ENCODE measurements around the gene GPR155. TPM values are rescaled to one million over a fixed set of nuclear protein-coding genes. Genes with fewer than 3 reads are reported as not detected.

Gene GPR155
- total and polyA plus RNA-seq, 2 donors (not counting 1 experiment from before 2014, with no cell fraction given), result 4.2 to 17.6 TPM

- H3K36me3 ChIP-seq (replicated peaks in 1 of 2; ENCODE audit: control extremely low read depth in 1 of 2, control insufficient read depth in 1 of 2, extremely low read depth in 1 of 2, insufficient read depth in 2 of 2, low read length in 1 of 2), result no peaks in the 10 kb centered on the region
- no peaks in the 10 kb centered on the region for H4K20me1 ChIP-seq (ENCODE audit: control insufficient read depth, insufficient read depth, low read length, poor library complexity, severe bottlenecking)
- peaks cover 0 to 2% (median 0%) of the 10 kb centered on the region in 4 experiments for H3K27me3 ChIP-seq (replicated peaks in 1 of 4; ENCODE audit: control extremely low read depth in 1 of 4, control insufficient read depth in 3 of 4, insufficient read depth in 4 of 4, low read length in 3 of 4)
- H3K79me2 ChIP-seq (ENCODE audit: control insufficient read depth, insufficient read depth, low read length), result no peaks in the 10 kb centered on the region
- peaks cover 5% of the 10 kb centered on the region for H3K9me3 Mint-ChIP-seq (ENCODE audit: insufficient read depth)
- no peak overlapping the region for H3K27ac Mint-ChIP-seq
- H3K4me3 ChIP-seq (ENCODE audit: control extremely low read depth in 1 of 5, extremely low read depth in 1 of 5, insufficient read depth in 1 of 5, low read depth in 2 of 5, low read length in 4 of 5), result no peak overlapping the region
- H3K4me1 Mint-ChIP-seq, result peaks cover 18% of the 10 kb centered on the region
- ChIA-PET POLR2A (no interaction called here), CTCF (interaction anchor here (1.6 kb wide), 1 partner anchor 64 kb away, joined by 7 read pairs; no protein-coding TSS in a partner anchor)
- intact Hi-C loops (cut with micrococcal nuclease), result no loop called here
- no peak overlapping the region for H3K9ac ChIP-seq (ENCODE audit: low read length)
- no peak for DNase-seq
- H3K4me2 ChIP-seq (replicated peaks; ENCODE audit: low read depth, low read length, poor library complexity, severe bottlenecking), result no peak overlapping the region
- TF ChIP-seq EZH2 (IDR thresholded peaks at IDR 0.05; ENCODE audit: borderline replicate concordance, insufficient read depth, low read depth, low read length, poor library complexity, severe bottlenecking) (no peak), CTCF (IDR thresholded peaks at IDR 0.05) (no peak)
- H3K9me3 ChIP-seq (ENCODE audit: control extremely low read depth in 1 of 3, control insufficient read depth in 2 of 3, insufficient read depth in 1 of 3, low read length in 2 of 3), result peaks cover 1 to 9% (median 4%) of the 10 kb centered on the region in 3 donors
- 96% methylated on average over 2 of the region's 3 CpGs for WGBS (ENCODE audit: insufficient coverage)
- H3K4me1 ChIP-seq (ENCODE audit: control insufficient read depth in 2 of 2, insufficient read depth in 2 of 2, low read length in 2 of 2), result peaks cover 3 to 6% of the 10 kb centered on the region in 2 donors
- peaks cover 9% of the 10 kb centered on the region for H3K27me3 Mint-ChIP-seq
- H3K4me3 Mint-ChIP-seq, result no peak overlapping the region
- no peak overlapping the region for H3K27ac ChIP-seq (ENCODE audit: low read length in 2 of 2)
- ATAC-seq (ENCODE audit: low read depth), result no peak
- no peak overlapping the region for H2AFZ ChIP-seq (ENCODE audit: insufficient read depth, low read depth, low read length, poor library complexity, severe bottlenecking)
These were observed 40.4 kb upstream of the GPR155 start for GRCh38 chr2:174527101-174527721.

DNA sequence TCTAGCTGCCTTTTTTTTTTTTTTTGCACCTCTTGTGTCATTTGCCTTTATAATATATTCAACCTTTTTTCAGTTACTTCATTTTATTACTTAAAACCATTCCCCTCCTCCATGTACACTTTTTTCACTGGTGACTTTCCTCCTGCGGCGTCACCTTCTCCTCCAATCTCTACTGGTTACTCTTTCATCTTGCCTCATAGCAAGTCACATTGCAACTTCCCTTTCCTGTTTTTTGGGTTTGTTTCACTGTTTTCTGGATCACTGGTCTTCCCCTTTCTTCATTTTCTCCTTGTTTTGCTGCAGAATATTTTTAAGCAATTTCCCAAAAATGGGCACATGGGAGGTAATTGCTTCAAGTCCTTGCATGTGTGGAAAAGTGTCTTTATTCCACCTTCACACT lies 37.7 kb upstream of the GPR155 start:
- H3K9me3 Mint-ChIP-seq (ENCODE audit: insufficient read depth), result peaks cover 5% of the 10 kb centered on the region
- Histone ChIP-seq H3K4me2 (replicated peaks; ENCODE audit: low read depth, low read length, poor library complexity, severe bottlenecking) (no peak overlapping the region), H4K20me1 (ENCODE audit: control insufficient read depth, insufficient read depth, low read length, poor library complexity, severe bottlenecking) (no peaks in the 10 kb centered on the region), H3K4me1 (ENCODE audit: control insufficient read depth in 2 of 2, insufficient read depth in 2 of 2, low read length in 2 of 2) (peaks cover 3 to 6% of the 10 kb centered on the region in 2 donors), H2AFZ (ENCODE audit: insufficient read depth, low read depth, low read length, poor library complexity, severe bottlenecking) (no peak overlapping the region), H3K27ac (ENCODE audit: low read length in 2 of 2) (no peak overlapping the region), H3K36me3 (replicated peaks in 1 of 2; ENCODE audit: control extremely low read depth in 1 of 2, control insufficient read depth in 1 of 2, extremely low read depth in 1 of 2, insufficient read depth in 2 of 2, low read length in 1 of 2) (no peaks in the 10 kb centered on the region), H3K9ac (ENCODE audit: low read length) (no peak overlapping the region), H3K4me3 (ENCODE audit: control extremely low read depth in 1 of 5, extremely low read depth in 1 of 5, insufficient read depth in 1 of 5, low read depth in 2 of 5, low read length in 4 of 5) (no peak overlapping the region), H3K9me3 (ENCODE audit: control extremely low read depth in 1 of 3, control insufficient read depth in 2 of 3, insufficient read depth in 1 of 3, low read length in 2 of 3) (peaks cover 1 to 9% (median 4%) of the 10 kb centered on the region in 3 donors), H3K79me2 (ENCODE audit: control insufficient read depth, insufficient read depth, low read length) (no peaks in the 10 kb centered on the region), H3K27me3 (replicated peaks in 1 of 4; ENCODE audit: control extremely low read depth in 1 of 4, control insufficient read depth in 3 of 4, insufficient read depth in 4 of 4, low read length in 3 of 4) (peaks cover 0 to 2% (median 0%) of the 10 kb centered on the region in 4 experiments)
- DNase-seq, result no peak
- H3K4me3 Mint-ChIP-seq, result no peak overlapping the region
- WGBS (ENCODE audit: insufficient coverage), result 56% methylated on average over 2 of the region's 2 CpGs
- H3K27ac Mint-ChIP-seq, result no peak overlapping the region
- TF ChIP-seq CTCF (IDR thresholded peaks at IDR 0.05) (no peak), EZH2 (IDR thresholded peaks at IDR 0.05; ENCODE audit: borderline replicate concordance, insufficient read depth, low read depth, low read length, poor library complexity, severe bottlenecking) (no peak)
- H3K4me1 Mint-ChIP-seq, result peaks cover 18% of the 10 kb centered on the region
- H3K27me3 Mint-ChIP-seq, result peaks cover 9% of the 10 kb centered on the region
- POLR2A ChIA-PET, result interaction anchor here (0.6 kb wide), 1 partner anchor 9 kb away, joined by 3 read pairs; no protein-coding TSS in a partner anchor
- intact Hi-C loops (cut with micrococcal nuclease), result loop anchor here (2.0 kb wide), 1 partner anchor 20 kb away; no protein-coding TSS in a partner anchor
- no peak for ATAC-seq (ENCODE audit: low read depth)
- CTCF ChIA-PET, result interaction anchor here (1.3 to 7.2 kb wide), 2 partner anchors 56 to 63 kb away, joined by 3 to 131 read pairs; no protein-coding TSS in a partner anchor

Measured in B cell (primary cell).